HG03558 (cell line): ENCODE measurements around the gene NR5A2.

ENCODE experiments used
- ATAC-seq: cut with Tn5 transposase; IDR thresholded peaks from one replicate; pipeline ENCODE4 v1.9.1; 2021; ENCODE audit warnings: moderate number of reproducible peaks; ENCODE audit not compliant: unreplicated experiment; ENCODE audit errors: extremely low read depth

NR5A2 gene

DNA sequence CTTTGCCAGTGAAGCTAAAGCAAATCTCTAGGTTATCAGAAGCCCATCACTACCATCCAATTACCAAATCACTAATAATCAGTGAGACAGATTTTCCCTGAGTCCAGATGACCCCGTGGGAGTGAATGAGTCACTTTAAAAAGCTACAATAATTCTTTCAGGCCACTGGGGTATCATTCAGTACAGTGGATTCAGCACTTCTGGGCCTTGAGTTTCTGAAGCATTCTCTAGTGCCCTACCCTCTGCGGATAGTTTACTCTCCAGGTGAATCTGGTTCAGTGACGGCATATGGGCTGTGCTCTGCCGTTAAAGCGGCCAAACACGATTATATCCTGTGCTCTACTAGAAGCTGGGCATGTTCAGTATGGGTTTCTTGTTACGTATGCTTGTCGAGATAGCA is 26.1 kb downstream of the NR5A2 start:
- ATAC-seq: no peak

GRCh38 chr1:200058341-200058740 is 30.8 kb downstream of the NR5A2 start:
- no peak for ATAC-seq

DNA sequence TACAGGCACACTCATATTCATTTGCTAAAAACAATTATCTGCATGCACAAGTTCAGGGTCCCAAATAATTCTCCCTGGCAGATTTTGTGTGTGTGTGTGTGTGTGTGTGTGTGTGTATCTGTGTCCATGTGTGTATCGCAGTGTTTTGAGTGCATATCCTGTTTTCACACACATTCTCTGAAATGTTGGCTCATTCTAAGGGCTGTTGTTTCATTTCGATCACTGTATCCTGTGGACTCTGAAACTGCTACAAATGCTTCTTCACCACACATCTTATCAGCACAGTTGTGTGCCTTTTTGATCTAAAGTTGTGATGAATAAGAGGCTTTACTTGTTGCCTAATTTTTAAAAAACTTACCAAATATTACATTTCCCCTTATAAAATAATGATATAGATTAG is 34.6 kb downstream of the NR5A2 start:
- no peak for ATAC-seq

- ATAC-seq: peak; percentile 82
Observed at GRCh38 chr1:200072636-200073285, 45.3 kb downstream of the NR5A2 start.

DNA sequence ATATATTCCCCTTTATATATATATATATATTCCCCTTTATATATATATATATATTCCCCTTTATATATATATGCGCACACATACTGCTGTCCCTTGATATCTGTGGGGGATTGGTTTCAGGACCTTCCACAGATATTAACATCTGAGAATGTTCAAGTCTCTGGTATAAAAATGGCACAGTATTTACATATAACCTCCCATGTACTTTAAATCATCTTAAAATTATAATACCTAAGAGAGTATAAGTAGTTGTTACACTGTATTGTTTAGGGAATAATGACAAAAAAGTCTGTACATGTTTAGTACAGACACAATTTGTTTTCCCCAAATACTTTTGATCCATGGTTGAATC is 45.8 kb downstream of the NR5A2 start:
- ATAC-seq: no peak

GRCh38 chr1:200075522-200075921 is 48.0 kb downstream of the NR5A2 start:
- ATAC-seq: no peak

DNA sequence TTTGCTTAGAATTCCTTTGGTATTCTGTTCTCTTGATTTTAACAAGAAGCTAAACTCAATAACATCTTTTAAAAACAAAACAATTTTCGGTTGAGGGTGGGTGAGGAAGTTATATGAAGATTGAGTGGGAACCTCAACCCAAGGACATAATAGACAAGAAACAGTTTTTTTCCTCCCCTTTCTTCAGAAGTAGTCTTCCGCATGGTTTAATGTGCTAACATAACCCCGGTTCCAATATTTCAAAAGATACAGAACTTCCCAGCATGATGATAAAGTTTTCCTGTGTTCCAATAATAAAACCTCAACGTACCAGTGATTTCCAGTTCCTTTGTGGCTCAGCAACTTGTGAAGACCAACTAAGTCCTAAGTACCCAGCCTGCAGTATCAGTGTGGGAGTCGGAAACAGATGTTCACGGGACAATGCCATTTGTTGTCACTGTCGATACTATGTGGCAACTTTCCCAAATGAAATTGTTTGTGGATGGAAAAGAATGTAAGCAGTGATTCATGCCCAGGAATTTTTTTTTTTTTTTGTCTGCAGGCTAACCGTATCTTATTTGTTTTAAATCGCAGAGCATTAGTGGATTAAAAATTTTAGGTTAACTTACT is 48.5 kb downstream of the NR5A2 start:
- no peak for ATAC-seq

DNA sequence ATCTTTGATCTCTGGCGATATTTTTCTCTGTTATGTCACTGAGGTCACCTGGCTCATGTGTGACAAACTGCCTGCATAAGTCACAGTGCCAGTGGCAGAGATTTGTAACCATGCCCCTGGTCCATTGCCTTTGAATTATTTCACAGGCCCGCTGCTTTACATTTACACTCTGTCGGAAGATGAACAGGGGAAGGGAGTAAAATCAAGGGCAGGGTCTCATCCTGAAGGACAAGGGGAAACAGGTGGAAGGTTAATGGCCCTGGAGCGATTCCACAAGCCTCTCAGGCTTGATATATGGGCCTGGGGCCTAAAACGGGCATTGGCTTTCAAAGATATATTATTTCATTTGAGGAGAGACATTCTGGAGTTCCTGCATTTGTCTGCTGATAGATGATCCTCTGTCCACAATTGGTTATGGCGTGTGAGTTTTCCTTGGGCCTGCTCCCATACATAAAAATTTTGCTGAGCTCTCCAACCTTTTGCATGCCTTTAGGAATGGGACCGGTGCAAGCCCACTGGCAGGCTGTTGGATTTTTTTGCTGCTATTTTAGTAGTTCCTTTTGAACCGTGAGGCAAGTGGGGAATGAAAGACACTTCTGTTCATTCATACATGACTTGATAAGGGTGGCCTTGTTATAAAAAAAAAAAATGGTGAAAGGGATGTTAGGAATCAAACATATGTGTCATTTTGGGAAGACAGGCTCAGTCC is 51.9 kb downstream of the NR5A2 start:
- no peak for ATAC-seq

DNA sequence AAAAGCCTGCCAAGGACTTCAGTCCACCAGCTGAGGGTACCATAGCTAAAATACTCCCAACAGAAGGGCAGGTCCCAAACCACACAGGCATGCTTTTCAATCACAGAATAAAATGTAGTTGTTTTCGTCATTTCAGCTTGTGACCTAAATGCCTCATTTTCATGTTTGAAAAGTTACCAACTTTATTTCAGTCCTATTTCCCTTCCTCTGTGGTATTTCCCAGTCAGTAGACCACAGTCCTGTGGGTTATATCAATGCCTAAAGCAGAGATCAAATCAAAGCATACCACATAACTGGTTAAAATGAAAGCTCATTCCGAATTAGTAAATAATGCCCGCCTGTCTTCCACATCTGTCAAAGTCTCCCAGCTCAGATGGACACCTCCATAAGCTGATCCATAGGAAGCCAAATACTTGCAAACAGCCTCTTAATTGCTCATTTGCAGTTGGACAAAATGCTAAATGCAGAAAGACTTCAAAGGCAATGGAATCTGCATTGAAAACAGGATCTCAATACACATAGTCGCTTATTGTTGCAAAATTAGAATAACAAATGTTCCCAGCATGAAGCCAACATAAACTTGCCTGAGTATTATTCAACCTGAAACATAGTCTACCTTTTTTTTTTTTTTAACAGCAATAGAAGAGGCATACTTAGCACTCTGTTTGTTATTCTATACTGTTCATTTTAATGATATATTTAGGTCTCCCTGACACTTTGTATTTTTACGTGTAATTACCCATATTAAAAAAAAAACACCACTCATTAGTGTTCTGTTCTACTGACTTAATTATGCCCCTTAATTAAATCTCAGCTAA is 53.9 kb downstream of the NR5A2 start:
- ATAC-seq: no peak

DNA sequence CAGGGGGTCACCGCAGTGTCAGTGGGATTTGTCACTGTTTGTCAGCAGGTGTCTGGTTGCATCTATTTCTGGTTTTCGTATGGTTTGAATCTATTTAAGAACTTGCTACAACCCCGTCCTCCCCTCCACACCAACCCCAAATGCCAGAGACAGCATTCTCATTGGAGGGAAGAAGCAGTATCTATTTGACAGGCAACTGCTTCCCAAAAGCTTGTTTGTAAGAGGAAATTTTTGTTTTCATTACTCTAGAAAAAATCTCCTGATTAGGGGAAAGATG is 54.4 kb downstream of the NR5A2 start:
- no peak for ATAC-seq

GRCh38 chr1:200082329-200082728 is 54.8 kb downstream of the NR5A2 start:
- no peak for ATAC-seq

- ATAC-seq: no peak
Observed at GRCh38 chr1:200090252-200091159, 63.0 kb downstream of the NR5A2 start.

GRCh38 chr1:200095057-200095577 is 67.6 kb downstream of the NR5A2 start:
- ATAC-seq: no peak

DNA sequence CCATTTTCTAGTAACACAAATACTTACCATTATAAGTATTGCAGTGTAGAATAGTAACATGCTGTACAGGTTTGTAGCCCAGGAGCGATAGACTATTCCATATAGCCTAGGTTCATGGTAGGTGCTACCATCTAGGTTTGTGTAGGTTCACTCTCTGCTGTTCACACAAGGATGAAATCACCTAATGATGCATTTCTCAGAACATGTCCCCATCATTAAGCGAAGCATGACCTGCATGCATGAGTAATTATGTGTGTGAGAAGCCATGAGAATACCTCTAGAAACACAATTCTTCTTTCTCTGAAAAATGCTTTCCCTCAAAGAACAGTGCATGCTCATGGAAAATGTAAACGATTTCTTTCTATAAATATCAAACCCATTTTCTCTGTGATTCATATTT is 69.3 kb downstream of the NR5A2 start:
- no peak for ATAC-seq

GRCh38 chr1:200099040-200099439 is 71.5 kb downstream of the NR5A2 start:
- ATAC-seq: no peak

- ATAC-seq: no peak
Observed at GRCh38 chr1:200103966-200104583, 76.6 kb downstream of the NR5A2 start.

DNA sequence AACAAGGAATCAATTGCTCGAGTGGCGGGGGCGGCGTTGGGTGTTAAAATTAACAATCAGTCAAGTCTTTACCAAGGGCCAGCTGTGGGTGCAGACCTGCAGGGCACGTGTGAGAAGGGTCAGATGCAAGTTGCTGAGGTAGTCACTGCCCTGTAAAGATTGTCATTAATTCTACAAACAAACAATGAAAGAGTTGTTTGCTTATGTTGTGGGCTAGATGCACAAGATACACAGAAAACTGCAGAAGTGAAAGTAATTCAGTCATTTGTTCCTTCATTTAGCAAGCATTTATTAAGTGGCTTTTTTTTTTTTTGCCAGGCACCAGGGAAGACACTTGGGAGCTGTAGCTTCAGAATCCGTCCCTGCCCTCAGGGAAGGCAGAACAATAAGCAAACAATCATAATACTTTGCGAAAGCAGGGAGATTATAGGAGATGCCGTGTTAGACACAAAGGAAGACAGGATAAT is 79.5 kb downstream of the NR5A2 start:
- ATAC-seq: no peak

DNA sequence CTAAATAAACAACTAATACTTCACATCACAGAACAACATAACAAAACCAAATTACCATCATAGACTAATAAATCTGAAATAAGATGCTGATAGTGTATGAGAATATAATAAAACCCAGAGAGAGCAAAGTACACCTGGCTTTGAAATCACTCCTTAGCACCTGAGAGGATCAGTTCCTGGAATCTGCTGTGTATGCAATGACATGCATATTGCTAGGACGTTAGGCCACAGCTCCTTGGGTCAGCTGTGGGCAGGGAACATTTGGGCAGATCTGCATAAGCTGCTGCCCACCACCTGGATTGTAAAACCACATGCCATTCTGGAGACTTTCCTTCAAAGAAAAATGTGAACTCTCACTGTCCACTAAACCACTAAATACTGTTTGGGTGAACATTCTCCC is 81.1 kb downstream of the NR5A2 start:
- ATAC-seq: no peak

- ATAC-seq: no peak
Observed at GRCh38 chr1:200112290-200112689, 84.8 kb downstream of the NR5A2 start.
